Measurements from ENCODE around the gene DNAJB13.

The DNAJB13 gene

DNA sequence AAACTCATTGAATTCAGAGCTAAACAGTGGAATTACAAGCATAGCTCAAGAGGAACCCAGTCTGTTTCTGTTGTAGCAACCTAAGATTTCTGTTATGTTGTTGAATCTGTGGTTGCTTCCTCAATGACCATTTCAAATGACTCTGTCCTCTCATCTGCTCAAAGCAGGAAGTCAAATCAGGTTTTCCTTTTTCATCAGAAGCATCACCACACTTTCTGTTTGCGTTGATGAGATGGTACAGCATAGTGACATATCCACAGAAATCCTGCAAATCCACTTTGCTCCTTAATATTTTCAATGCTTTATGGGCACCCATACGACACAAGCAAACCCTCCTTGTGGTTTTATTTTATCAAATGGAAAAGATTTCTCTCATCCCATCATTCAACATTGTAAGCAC, 44.4 kb downstream of the DNAJB13 start:
- Histone ChIP-seq H3K27ac (ENCODE audit: low read depth, low read length) (no peak overlapping the region), H3K9ac (ENCODE audit: low read depth, low read length) (no peak overlapping the region)

DNA sequence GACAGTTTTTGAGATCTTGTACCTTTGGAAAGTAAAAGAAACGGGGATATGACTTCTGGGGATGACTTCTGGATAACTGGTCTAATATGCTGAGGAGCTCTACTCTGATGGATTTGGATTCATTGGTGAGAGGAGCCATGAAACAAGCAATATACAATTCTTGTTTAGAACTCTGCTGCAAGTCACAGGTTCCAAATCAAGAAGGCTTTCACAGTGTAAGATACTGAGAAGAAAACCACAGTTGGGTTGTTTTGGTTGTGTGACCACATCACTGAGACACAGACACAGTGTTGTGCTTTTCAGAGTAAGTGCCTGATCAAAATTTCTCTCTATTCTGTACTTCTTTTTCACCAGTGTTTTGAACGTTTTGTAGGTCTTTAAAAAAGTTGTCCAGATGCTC, 44.9 kb downstream of the DNAJB13 start:
- Histone ChIP-seq H3K36me3 (ENCODE audit: insufficient read depth, low read length) (no peaks in the 10 kb centered on the region), H3K27ac (ENCODE audit: low read depth, low read length) (no peak overlapping the region), H3K4me3 (ENCODE audit: low read length) (no peak overlapping the region), H3K27me3 (ENCODE audit: insufficient read depth, low read length) (no peaks in the 10 kb centered on the region), H3K4me1 (ENCODE audit: insufficient read depth, low read length) (peaks cover 10% of the 10 kb centered on the region; the same call in 1 of the 2 replicates), H3K9me3 (ENCODE audit: insufficient read depth, low read depth, low read length) (no peaks in the 10 kb centered on the region), H3K9ac (ENCODE audit: low read depth, low read length) (no peak overlapping the region)
- 61% methylated on average over 2 of the region's 2 CpGs for WGBS

More for the DNA sequence above, 44.4 kb downstream of the DNAJB13 start:
- no peak overlapping the region for H3K4me3 ChIP-seq (ENCODE audit: low read length)
- no peaks in the 10 kb centered on the region for H3K9me3 ChIP-seq (ENCODE audit: insufficient read depth, low read depth, low read length)
- H3K27me3 ChIP-seq (ENCODE audit: insufficient read depth, low read length) = no peaks in the 10 kb centered on the region
- peaks cover 7% of the 10 kb centered on the region; the same call in 1 of the 2 replicates for H3K4me1 ChIP-seq (ENCODE audit: insufficient read depth, low read length)
- 95% methylated on average over 2 of the region's 2 CpGs for WGBS
- H3K36me3 ChIP-seq (ENCODE audit: insufficient read depth, low read length) = no peaks in the 10 kb centered on the region

DNA sequence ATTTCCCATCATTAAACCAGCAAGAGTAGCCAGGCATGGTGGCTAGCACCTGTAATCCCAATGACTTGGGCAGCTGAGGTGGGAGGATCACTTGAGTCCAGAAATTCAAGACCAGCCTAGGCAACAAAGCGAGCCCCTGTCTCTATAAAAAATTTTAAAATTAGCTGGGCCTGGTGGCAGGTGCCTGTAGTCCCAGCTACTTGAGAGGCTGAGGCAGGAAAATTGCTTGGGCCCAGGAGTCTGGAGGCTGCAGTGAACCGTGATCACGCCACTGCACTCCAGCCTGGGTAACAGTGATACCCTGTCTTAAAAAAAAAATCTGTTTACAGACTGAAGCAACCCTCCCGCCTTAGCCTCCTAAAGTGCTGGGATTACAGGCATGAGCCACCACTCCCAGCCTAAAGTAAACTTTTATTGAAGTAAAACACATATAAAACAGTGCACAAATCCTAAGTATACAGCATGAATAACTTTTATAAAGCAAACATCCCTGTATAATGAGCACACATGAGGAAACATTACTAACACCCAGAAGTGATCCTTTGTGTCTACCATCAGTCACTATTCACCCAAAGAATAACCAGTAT, 45.4 kb downstream of the DNAJB13 start:
- Histone ChIP-seq H3K9ac (ENCODE audit: low read depth, low read length) (no peak overlapping the region), H3K4me3 (ENCODE audit: low read length) (no peak overlapping the region), H3K27me3 (ENCODE audit: insufficient read depth, low read length) (no peaks in the 10 kb centered on the region), H3K9me3 (ENCODE audit: insufficient read depth, low read depth, low read length) (no peaks in the 10 kb centered on the region), H3K4me1 (ENCODE audit: insufficient read depth, low read length) (0 out of 2 replicates have a peak, but pooled peaks cover 8% of the 10 kb centered on the region), H3K36me3 (ENCODE audit: insufficient read depth, low read length) (no peaks in the 10 kb centered on the region), H3K27ac (ENCODE audit: low read depth, low read length) (no peak overlapping the region)
- 92% methylated on average over 4 of the region's 4 CpGs for WGBS

DNA sequence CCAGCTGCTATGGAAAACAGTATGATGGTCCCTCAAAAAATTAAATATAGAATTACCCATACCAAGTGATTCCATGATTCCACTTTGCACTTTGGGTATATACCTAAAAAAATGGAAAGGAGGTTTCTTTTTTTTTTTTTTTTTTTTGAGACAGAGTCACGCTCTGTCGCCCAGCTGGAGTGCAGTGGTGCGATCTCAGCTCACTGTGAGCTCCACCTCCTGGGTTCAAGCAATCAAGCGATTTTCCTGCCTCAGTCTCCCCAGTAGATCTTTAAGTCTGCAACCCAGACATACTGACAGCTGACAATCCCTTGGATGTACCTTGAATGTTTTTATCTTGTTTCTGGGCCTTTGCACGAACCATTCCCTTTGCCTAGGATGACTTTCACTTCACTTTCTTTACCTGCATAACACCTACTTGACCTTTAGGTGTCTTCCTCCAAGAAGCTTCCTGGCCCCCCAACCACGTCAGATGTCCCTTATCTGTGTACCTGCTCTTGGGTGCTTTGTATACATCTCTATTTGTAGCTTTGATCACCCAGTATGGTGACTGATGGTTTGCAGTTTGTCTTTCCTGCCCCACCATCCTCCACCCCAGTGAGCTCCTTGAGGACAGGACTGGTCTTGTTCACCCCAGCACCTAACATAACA, 46.4 kb downstream of the DNAJB13 start:
- Histone ChIP-seq H3K4me1 (ENCODE audit: insufficient read depth, low read length) (0 out of 2 replicates have a peak, but pooled peaks cover 4% of the 10 kb centered on the region), H3K27ac (ENCODE audit: low read depth, low read length) (no peak overlapping the region), H3K36me3 (ENCODE audit: insufficient read depth, low read length) (no peaks in the 10 kb centered on the region), H3K9me3 (ENCODE audit: insufficient read depth, low read depth, low read length) (no peaks in the 10 kb centered on the region), H3K4me3 (ENCODE audit: low read length) (no peak overlapping the region), H3K27me3 (ENCODE audit: insufficient read depth, low read length) (no peaks in the 10 kb centered on the region), H3K9ac (ENCODE audit: low read depth, low read length) (no peak overlapping the region)
- WGBS = 82% methylated on average over 6 of the region's 6 CpGs

DNA sequence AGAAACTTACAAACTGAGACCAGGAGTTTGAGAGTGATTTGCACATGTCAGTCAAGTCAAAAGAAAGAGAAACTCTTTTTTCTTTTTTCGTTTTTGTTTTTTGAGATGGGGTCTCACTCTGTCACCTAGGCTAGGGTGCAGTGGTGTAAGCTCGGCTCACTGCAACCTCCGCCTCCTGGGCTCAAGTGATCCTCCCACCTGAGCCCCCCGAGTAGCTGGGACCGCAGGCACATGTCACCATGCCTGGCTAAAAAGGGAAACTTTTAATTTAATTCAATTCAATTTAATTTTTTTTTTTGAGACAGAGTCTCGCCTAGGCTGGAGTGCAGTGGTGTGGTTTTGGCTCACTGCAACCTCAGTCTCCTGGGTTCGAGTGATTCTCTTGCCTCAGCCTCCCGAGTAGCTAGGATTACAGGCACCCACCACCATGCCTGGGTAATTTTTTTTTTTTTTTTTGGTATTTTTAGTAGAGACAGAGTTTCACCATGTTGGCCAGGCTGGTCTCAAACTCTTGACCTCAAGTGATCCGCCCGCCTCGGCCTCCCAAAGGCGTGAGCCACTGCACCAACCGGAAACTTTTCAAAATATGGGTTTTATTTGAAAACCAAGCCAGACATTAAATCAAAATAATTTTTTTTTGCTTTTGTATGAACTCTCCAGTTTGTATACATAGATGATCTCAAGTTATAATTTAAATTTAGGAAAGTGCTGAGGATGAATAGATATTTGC, 48.2 kb downstream of the DNAJB13 start:
- Histone ChIP-seq H3K9me3 (ENCODE audit: insufficient read depth, low read depth, low read length) (no peaks in the 10 kb centered on the region), H3K27me3 (ENCODE audit: insufficient read depth, low read length) (no peaks in the 10 kb centered on the region), H3K4me1 (ENCODE audit: insufficient read depth, low read length) (0 out of 2 replicates have a peak, but pooled peaks cover 4% of the 10 kb centered on the region), H3K36me3 (ENCODE audit: insufficient read depth, low read length) (no peaks in the 10 kb centered on the region), H3K9ac (ENCODE audit: low read depth, low read length) (no peak overlapping the region), H3K27ac (ENCODE audit: low read depth, low read length) (no peak overlapping the region), H3K4me3 (ENCODE audit: low read length) (no peak overlapping the region)
- WGBS = 92% methylated on average over 13 of the region's 13 CpGs

DNA sequence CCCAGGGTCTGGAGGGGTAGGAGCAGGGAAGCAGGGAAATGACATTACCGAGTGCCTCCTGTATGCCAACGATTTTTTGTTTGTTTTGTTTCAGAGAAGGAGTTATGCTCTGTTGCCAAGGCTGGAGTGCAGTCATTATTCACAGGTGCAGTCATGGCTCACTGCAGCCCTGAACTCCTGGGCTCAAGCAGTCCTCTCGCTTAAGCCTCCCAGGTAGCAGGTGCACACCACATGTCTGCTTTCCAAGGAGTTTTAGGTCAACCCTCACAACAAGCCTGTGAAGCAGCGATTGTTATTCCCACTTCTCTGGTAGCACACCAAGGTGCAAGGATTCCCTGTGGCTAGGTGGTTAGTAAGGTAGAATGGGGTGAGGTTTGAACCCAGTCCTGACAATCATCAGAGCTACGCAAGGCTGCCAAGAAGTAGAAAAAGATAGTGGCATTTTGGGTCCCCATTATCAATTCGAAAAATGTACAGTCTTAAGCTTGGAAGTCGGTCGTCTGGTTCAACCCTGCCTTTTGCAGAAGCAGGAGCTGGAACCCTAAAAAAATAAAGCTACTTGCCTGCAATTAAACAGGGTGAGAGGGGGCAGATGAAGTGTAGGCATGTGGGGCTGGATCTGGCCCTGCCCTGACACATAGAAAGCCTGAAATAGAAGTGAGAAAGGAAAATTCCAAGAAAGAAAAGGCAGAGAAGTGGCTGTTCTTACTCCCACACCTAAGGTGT, 48.9 kb downstream of the DNAJB13 start:
- Histone ChIP-seq H3K27ac (ENCODE audit: low read depth, low read length) (no peak overlapping the region), H3K9me3 (ENCODE audit: insufficient read depth, low read depth, low read length) (no peaks in the 10 kb centered on the region), H3K9ac (ENCODE audit: low read depth, low read length) (no peak overlapping the region), H3K36me3 (ENCODE audit: insufficient read depth, low read length) (no peaks in the 10 kb centered on the region), H3K27me3 (ENCODE audit: insufficient read depth, low read length) (no peaks in the 10 kb centered on the region), H3K4me3 (ENCODE audit: low read length) (no peak overlapping the region), H3K4me1 (ENCODE audit: insufficient read depth, low read length) (0 out of 2 replicates have a peak, but pooled peaks cover 4% of the 10 kb centered on the region)
- 92% methylated on average over 8 of the region's 8 CpGs for WGBS

DNA sequence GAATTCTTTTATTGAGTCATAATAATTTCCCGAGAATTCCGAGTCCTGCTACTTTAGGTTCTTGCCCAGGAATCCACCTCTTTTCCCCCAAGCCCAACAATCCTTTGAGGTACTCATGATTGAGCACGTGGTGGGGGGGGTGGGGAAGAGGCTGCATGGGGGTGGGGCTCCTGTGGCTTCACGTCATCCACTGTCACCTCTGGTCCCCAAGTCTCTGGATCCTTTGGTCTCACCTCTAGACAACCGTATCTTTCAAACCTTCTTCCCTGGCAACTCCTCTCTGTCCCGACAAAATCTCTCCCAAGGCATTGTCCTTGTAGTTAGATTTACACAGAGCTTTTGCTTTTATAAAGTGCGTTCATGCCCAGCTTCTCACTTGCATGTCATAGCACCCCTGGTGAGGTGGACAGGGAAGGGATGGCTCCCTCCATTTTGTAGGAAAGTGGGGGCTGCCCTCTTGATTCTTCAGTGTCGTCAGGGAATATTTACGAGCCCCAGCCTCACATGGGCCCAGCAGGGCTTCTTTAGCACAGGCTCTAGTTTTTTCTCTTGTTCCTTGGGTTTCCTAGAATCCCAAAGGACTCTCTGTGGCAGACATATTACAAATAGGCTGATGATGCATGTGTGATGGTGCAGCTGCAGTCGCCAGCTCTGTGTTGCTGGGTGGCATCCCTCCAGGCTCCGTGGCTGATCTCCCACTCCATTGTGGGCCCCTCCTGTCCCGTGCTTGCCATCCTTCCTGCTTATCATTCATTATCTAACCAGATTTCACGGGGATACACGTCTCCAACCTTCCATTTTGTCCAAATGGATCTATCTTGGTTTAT, 49.7 kb downstream of the DNAJB13 start:
- Histone ChIP-seq H3K27ac (ENCODE audit: low read depth, low read length) (no peak overlapping the region), H3K9me3 (ENCODE audit: insufficient read depth, low read depth, low read length) (no peaks in the 10 kb centered on the region), H3K9ac (ENCODE audit: low read depth, low read length) (no peak overlapping the region), H3K4me1 (ENCODE audit: insufficient read depth, low read length) (0 out of 2 replicates have a peak, but pooled peaks cover 4% of the 10 kb centered on the region), H3K4me3 (ENCODE audit: low read length) (no peak overlapping the region), H3K27me3 (ENCODE audit: insufficient read depth, low read length) (no peaks in the 10 kb centered on the region), H3K36me3 (ENCODE audit: insufficient read depth, low read length) (no peaks in the 10 kb centered on the region)
- 87% methylated on average over 11 of the region's 14 CpGs for WGBS

DNA sequence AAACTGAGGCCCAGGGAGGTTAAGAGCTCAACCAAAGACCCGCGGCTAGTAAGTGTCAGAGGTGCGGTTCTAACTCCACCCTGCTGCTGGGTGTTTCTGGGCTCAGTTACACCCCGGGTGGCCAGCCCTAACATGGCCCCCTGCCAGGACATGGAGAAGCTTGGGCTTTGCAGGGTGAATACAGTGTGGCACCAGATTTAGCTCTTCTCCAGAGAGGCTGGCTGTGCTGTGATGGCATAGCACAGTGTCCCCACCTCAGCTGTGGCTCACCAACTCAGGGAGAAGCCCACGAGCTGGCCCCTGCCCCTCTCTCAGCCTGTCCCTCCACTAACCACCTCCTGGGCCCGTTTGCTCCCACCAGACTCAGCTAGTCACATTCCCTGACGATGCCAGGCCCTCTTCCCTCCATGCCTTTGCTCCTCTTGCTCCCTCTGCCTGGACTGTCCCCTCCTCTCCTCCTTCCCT, 51.0 kb downstream of the DNAJB13 start:
- Histone ChIP-seq H3K36me3 (ENCODE audit: insufficient read depth, low read length) (no peaks in the 10 kb centered on the region), H3K27me3 (ENCODE audit: insufficient read depth, low read length) (no peaks in the 10 kb centered on the region), H3K27ac (ENCODE audit: low read depth, low read length) (no peak overlapping the region), H3K4me1 (ENCODE audit: insufficient read depth, low read length) (0 out of 2 replicates have a peak, but pooled peaks cover 4% of the 10 kb centered on the region), H3K9me3 (ENCODE audit: insufficient read depth, low read depth, low read length) (no peaks in the 10 kb centered on the region), H3K9ac (ENCODE audit: low read depth, low read length) (no peak overlapping the region), H3K4me3 (ENCODE audit: low read length) (no peak overlapping the region)
- 82% methylated on average over 7 of the region's 7 CpGs for WGBS

DNA sequence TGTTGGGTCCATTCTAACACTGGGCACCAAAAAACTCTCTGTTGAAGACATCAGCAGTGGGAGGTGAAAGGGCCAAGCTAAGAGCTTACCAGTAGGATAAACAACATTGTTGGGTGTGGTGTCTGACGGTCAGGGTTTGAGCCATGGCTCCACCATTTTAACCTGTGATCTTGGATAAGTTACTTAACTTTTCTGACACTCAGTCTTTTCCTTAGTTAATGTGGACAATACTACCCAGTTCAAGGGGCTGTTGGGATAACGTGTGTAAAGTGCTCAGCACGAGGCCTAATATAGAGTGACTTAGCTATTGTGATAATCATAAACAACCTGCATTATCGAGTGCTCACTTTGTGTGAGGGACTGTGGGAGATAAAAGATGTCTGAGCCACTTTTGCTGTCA, 52.0 kb downstream of the DNAJB13 start:
- Histone ChIP-seq H3K9me3 (ENCODE audit: insufficient read depth, low read depth, low read length) (no peaks in the 10 kb centered on the region), H3K9ac (ENCODE audit: low read depth, low read length) (no peak overlapping the region), H3K27ac (ENCODE audit: low read depth, low read length) (no peak overlapping the region), H3K27me3 (ENCODE audit: insufficient read depth, low read length) (no peaks in the 10 kb centered on the region), H3K4me1 (ENCODE audit: insufficient read depth, low read length) (0 out of 2 replicates have a peak, but pooled peaks cover 4% of the 10 kb centered on the region), H3K36me3 (ENCODE audit: insufficient read depth, low read length) (no peaks in the 10 kb centered on the region), H3K4me3 (ENCODE audit: low read length) (no peak overlapping the region)
- WGBS = 90% methylated on average over 4 of the region's 4 CpGs

DNA sequence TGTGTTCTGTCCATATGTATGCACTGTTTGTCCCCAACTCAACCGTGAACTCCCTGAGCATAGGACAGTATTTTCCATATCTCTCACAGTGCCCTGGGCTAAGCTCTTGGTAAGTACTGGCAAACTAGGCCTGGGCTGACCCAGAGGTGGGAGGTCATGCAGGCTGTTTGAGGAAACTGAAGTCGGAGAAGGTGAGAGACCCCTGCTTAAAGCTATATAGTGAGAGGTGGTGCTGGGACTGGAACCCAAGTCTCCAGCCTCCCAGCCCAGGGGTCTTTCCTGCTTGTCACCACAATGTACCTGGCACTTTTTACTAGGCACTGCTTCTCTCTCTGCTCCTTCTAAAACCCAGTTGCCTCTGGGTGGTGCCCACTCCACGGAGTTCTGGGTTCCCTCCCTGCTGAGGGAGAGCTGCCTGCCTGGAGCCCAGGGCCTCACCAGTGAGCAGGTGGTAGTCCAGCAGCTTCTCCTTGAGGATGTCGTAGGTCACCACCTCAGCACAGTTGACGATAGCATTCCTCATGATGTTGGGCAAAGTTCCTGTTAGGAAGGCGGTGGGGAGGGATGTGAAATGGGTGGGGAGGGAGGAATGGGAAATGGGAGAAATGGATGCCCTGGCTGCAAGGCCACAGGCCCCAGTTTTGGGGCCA, 53.3 kb downstream of the DNAJB13 start:
- no peak overlapping the region for H3K9ac ChIP-seq (ENCODE audit: low read depth, low read length)
- H3K4me3 ChIP-seq (ENCODE audit: low read length) = no peak overlapping the region
- H3K4me1 ChIP-seq (ENCODE audit: insufficient read depth, low read length) = 0 out of 2 replicates have a peak, but pooled peaks cover 4% of the 10 kb centered on the region
- WGBS = 95% methylated on average over 6 of the region's 6 CpGs
- no peaks in the 10 kb centered on the region for H3K36me3 ChIP-seq (ENCODE audit: insufficient read depth, low read length)
- H3K27me3 ChIP-seq (ENCODE audit: insufficient read depth, low read length) = no peaks in the 10 kb centered on the region
- no peak overlapping the region for H3K27ac ChIP-seq (ENCODE audit: low read depth, low read length)
- no peaks in the 10 kb centered on the region for H3K9me3 ChIP-seq (ENCODE audit: insufficient read depth, low read depth, low read length)

Data from HUES64 (cell line).